ENCODE measurements around the gene OR12D1.

Gene OR12D1

GRCh38 chr6:29462022-29462421, 47.3 kb downstream of the OR12D1 start:
- in situ Hi-C loops (cut with HindIII; ENCODE audit: low sequenced_read_pairs) = no loop called here
- DNase-seq (ENCODE audit: low read depth) = no peak
- H3K4me3 ChIP-seq (ENCODE audit: low read depth, low read length) = no peak overlapping the region
- no peak for TF ChIP-seq CTCF (IDR thresholded peaks at IDR 0.05; ENCODE audit: low read depth, low read length, missing control alignments)

- no peak for TF ChIP-seq CTCF (IDR thresholded peaks at IDR 0.05; ENCODE audit: low read depth, low read length, missing control alignments)
These were observed 50.6 kb downstream of the OR12D1 start for GRCh38 chr6:29465279-29465678.

GRCh38 chr6:29465801-29466200, 51.1 kb downstream of the OR12D1 start:
- no peak overlapping the region for H3K4me3 ChIP-seq (ENCODE audit: low read depth, low read length)
- DNase-seq (ENCODE audit: low read depth) = no peak
- no peak for TF ChIP-seq CTCF (IDR thresholded peaks at IDR 0.05; ENCODE audit: low read depth, low read length, missing control alignments)
- in situ Hi-C loops (cut with HindIII; ENCODE audit: low sequenced_read_pairs) = no loop called here

More at GRCh38 chr6:29465279-29465678, 50.6 kb downstream of the OR12D1 start:
- H3K4me3 ChIP-seq (ENCODE audit: low read depth, low read length) = no peak overlapping the region
- in situ Hi-C loops (cut with HindIII; ENCODE audit: low sequenced_read_pairs) = no loop called here
- no peak for DNase-seq (ENCODE audit: low read depth)

GRCh38 chr6:29466241-29466640, 51.5 kb downstream of the OR12D1 start:
- TF ChIP-seq CTCF (IDR thresholded peaks at IDR 0.05; ENCODE audit: low read depth, low read length, missing control alignments) = no peak
- no peak for DNase-seq (ENCODE audit: low read depth)
- in situ Hi-C loops (cut with HindIII; ENCODE audit: low sequenced_read_pairs) = no loop called here
- no peak overlapping the region for H3K4me3 ChIP-seq (ENCODE audit: low read depth, low read length)

Measured in astrocyte of the cerebellum (primary cell).